ENCODE data around the gene DTNA.

DNA sequence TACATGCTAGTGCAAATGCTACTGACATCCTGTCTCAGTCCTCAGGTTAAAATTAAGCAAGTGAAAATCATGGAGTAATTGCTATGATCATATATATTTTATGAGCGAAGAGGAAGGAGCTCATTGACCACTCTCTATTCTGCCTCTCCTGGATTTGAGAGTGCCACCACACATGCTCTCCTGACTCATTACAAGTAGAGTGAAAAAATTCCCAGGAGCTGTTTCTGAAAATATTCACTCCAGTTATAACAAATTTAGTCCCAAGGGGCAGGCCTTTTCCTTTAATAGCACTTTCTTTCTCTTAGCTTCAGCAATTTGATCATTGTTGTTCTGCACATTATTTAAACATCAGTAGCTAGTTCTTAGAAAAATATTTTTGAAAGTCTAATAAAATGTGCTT, 176.1 kb downstream of the DTNA start:
- TF ChIP-seq, protein P1, sequence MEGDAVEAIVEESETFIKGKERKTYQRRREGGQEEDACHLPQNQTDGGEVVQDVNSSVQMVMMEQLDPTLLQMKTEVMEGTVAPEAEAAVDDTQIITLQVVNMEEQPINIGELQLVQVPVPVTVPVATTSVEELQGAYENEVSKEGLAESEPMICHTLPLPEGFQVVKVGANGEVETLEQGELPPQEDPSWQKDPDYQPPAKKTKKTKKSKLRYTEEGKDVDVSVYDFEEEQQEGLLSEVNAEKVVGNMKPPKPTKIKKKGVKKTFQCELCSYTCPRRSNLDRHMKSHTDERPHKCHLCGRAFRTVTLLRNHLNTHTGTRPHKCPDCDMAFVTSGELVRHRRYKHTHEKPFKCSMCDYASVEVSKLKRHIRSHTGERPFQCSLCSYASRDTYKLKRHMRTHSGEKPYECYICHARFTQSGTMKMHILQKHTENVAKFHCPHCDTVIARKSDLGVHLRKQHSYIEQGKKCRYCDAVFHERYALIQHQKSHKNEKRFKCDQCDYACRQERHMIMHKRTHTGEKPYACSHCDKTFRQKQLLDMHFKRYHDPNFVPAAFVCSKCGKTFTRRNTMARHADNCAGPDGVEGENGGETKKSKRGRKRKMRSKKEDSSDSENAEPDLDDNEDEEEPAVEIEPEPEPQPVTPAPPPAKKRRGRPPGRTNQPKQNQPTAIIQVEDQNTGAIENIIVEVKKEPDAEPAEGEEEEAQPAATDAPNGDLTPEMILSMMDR (IDR thresholded peaks at IDR 0.05; ENCODE audit: borderline replicate concordance, extremely low read depth, low read length, poor library complexity, severe bottlenecking) = no peak
- no peak for TF ChIP-seq EZH2 (IDR thresholded peaks at IDR 0.05; ENCODE audit: borderline replicate concordance, low read depth, low read length, severe bottlenecking)

Data from DND-41 (cell line).